Lung (tissue), 12 donors: ENCODE measurements around the gene PGAM4. TPM values are rescaled to one million over a fixed set of nuclear protein-coding genes. Genes with fewer than 3 reads are reported as not detected.

Source experiments
- ATAC-seq: fragments of 200-7000 bp; cut with Tn5 transposase; one replicate; pipeline ENCODE4 v1.9.1; 2020; ENCODE audit warnings: moderate number of reproducible peaks; ENCODE audit not compliant: insufficient read depth, low FRiP score
- DNase-seq, 3 donors: peaks; one replicate each; pipeline ENCODE4 v3.0.0-alpha.2; 2013 to 2017
- H3K27ac ChIP-seq, 2 donors: one replicate each; pipeline ENCODE4 v1.5.1; 2013; ENCODE audit warnings: mild to moderate bottlenecking in 2 of 2, moderate library complexity in 2 of 2, control low read depth in 1 of 2, inconsistent platforms in 1 of 2, low read depth in 1 of 2, low read length in 1 of 2
- H3K27me3 ChIP-seq, 3 donors: one replicate each; pipeline ENCODE4 v1.5.1; 2013; ENCODE audit warnings: low read length in 2 of 3; ENCODE audit not compliant: control insufficient read depth in 3 of 3, insufficient read depth in 3 of 3
- H3K36me3 ChIP-seq, 4 donors: one replicate each; pipeline ENCODE4 v1.5.1; 2013; ENCODE audit warnings: low read length in 4 of 4, mild to moderate bottlenecking in 1 of 4, moderate library complexity in 1 of 4; ENCODE audit not compliant: control insufficient read depth in 4 of 4, insufficient read depth in 4 of 4
- H3K4me1 ChIP-seq, 5 donors: one replicate each; pipeline ENCODE4 v1.5.1; 2013; ENCODE audit warnings: low read length in 5 of 5, mild to moderate bottlenecking in 2 of 5, moderate library complexity in 1 of 5; ENCODE audit not compliant: control insufficient read depth in 5 of 5, insufficient read depth in 5 of 5
- H3K4me3 ChIP-seq: one replicate; pipeline ENCODE4 v1.5.1; 2013; ENCODE audit warnings: mild to moderate bottlenecking, control low read depth, moderate library complexity
- H3K9ac ChIP-seq, 2 donors: one replicate each; pipeline ENCODE4 v1.5.1; 2013; ENCODE audit warnings: low read length in 2 of 2, control low read depth in 1 of 2; ENCODE audit not compliant: insufficient read depth in 1 of 2
- H3K9me3 ChIP-seq, 4 donors: one replicate each; pipeline ENCODE4 v1.5.1; 2013; ENCODE audit warnings: low read length in 3 of 4, mild to moderate bottlenecking in 1 of 4, moderate library complexity in 1 of 4; ENCODE audit not compliant: control insufficient read depth in 4 of 4, insufficient read depth in 3 of 4
- CTCF ChIP-seq: IDR thresholded peaks from 2 replicates; pipeline ENCODE4 v1.5.1; 2012; ENCODE audit warnings: mild to moderate bottlenecking; ENCODE audit errors: control extremely low read depth, extremely low read depth
- WGBS, 2 donors: extraction: QIAGEN DNeasy Blood & Tissue Kit; methylation state at CpG; one replicate each; pipeline ENCODE4 v1.1.7; 2013; 5-methylcytosine and 5-hydroxymethylcytosine counted together
- polyA plus RNA-seq, 2 donors: library from polyadenylated mRNA; stranded (reverse); fragments of 200-250 nt; gene quantifications; one replicate each; pipeline ENCODE4 v1.2.1, GENCODE V29; 2013
- total RNA-seq, 2 donors: library from RNA; depleted of rRNA in 1 of 2; stranded (reverse); fragments of >200 nt in 1 of 2; gene quantifications; one replicate each; pipeline ENCODE4 v1.2.1, GENCODE V29; 2014 to 2021
- donor health status: control.
- donor health status: control.
- donor health status: Bipolar disorder and iron deficiency.
- donor health status: healthy.
- donor health status: DM: yes; HTN: yes; CAD: no.

PGAM4 gene
- total and polyA plus RNA-seq, 4 donors = 0.08 TPM; not detected in 3

- no peaks in the 10 kb centered on the region for H3K9me3 ChIP-seq
- no peak for TF ChIP-seq CTCF
- no peaks in the 10 kb centered on the region for H3K27me3 ChIP-seq
- no peaks in the 10 kb centered on the region for H3K4me1 ChIP-seq
- no peak for DNase-seq
- H3K27ac ChIP-seq = no peak overlapping the region
- H3K9ac ChIP-seq = no peak overlapping the region
- no peak for ATAC-seq
- H3K4me3 ChIP-seq = no peak overlapping the region
- H3K36me3 ChIP-seq = no peaks in the 10 kb centered on the region
These were observed 7.7 kb upstream of the PGAM4 start for GRCh38 chrX:77977095-77977494.

- no peak for TF ChIP-seq CTCF
- H3K9me3 ChIP-seq = no peaks in the 10 kb centered on the region
- 71 to 100% methylated on average over 2 of the region's 2 CpGs for WGBS, 2 donors
- no peaks in the 10 kb centered on the region for H3K27me3 ChIP-seq
- H3K36me3 ChIP-seq = no peaks in the 10 kb centered on the region
- no peak overlapping the region for H3K27ac ChIP-seq
- no peak overlapping the region for H3K4me3 ChIP-seq
- H3K4me1 ChIP-seq = no peaks in the 10 kb centered on the region
- ATAC-seq = no peak
- H3K9ac ChIP-seq = no peak overlapping the region
- no peak for DNase-seq
These were observed 6.3 kb upstream of the PGAM4 start for GRCh38 chrX:77975755-77976154.

GRCh38 chrX:77967631-77968030 lies 1.8 kb downstream of the PGAM4 start:
- 57 to 67% methylated on average over 1 of the region's 1 CpG for WGBS, 2 donors
- H3K27ac ChIP-seq = no peak overlapping the region

More at GRCh38 chrX:77967631-77968030, 1.8 kb downstream of the PGAM4 start:
- H3K36me3 ChIP-seq = no peaks in the 10 kb centered on the region
- H3K9me3 ChIP-seq = peaks cover 0 to 4% (median 0%) of the 10 kb centered on the region in 4 donors
- H3K27me3 ChIP-seq = no peaks in the 10 kb centered on the region
- peak in 2 of 3 donors; percentile 31 to 56 for DNase-seq
- no peak overlapping the region for H3K9ac ChIP-seq
- no peak for ATAC-seq
- H3K4me1 ChIP-seq = no peaks in the 10 kb centered on the region
- no peak overlapping the region for H3K4me3 ChIP-seq
- no peak for TF ChIP-seq CTCF
